ENCODE results near the gene YTHDF1.

DNA sequence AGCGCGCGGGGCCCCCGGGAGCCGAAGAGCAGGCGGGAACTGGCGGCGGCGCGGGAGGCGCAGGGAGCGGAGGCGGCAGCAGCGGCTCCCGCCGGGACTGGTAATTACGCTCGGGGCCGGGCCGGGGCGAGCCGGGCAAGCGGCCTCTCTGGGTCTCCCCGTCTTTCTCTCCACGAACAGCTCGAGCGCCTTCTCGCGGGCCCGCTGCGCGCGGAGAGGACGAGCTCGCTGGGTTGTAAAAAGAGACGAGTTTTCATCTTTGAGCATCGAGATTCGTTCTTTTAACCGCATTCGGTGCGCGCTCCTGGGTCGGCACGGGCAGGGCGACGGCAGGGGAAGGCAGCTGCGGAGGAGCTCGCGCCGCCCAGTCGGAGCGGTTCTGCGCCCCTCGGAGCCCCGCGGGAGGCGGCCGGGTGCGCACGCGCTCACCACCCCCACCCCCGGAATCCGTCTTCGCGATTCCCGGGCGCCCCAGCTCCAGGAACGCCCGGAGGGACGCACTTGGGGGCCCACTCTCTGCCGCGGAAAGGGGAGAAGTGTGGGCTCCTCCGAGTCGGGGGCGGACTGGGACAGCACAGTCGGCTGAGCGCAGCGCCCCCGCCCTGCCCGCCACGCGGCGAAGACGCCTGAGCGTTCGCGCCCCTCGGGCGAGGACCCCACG is 38.0 kb downstream of the YTHDF1 start:
- TF ChIP-seq, protein P1, sequence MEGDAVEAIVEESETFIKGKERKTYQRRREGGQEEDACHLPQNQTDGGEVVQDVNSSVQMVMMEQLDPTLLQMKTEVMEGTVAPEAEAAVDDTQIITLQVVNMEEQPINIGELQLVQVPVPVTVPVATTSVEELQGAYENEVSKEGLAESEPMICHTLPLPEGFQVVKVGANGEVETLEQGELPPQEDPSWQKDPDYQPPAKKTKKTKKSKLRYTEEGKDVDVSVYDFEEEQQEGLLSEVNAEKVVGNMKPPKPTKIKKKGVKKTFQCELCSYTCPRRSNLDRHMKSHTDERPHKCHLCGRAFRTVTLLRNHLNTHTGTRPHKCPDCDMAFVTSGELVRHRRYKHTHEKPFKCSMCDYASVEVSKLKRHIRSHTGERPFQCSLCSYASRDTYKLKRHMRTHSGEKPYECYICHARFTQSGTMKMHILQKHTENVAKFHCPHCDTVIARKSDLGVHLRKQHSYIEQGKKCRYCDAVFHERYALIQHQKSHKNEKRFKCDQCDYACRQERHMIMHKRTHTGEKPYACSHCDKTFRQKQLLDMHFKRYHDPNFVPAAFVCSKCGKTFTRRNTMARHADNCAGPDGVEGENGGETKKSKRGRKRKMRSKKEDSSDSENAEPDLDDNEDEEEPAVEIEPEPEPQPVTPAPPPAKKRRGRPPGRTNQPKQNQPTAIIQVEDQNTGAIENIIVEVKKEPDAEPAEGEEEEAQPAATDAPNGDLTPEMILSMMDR (conservative IDR thresholded peaks at IDR 0.05 in 1 of 2, IDR thresholded peaks at IDR 0.05 in 1 of 2; ENCODE audit: low read depth in 1 of 2, low read length in 2 of 2) = no peak
- peak; percentile 96 for TF ChIP-seq EZH2 (IDR thresholded peaks at IDR 0.05; ENCODE audit: low read length, missing control alignments)

All from fibroblast of lung (primary cell).